Epithelial cell of esophagus (primary cell): ENCODE measurements around the gene ARCN1.
A peak's percentile ranks its signal among the peaks of the same experiment; 100 is the strongest.
"Not testable (repeated sequence)": the region's sequence is repeated elsewhere in the genome, so short reads cannot be mapped to it uniquely, and the experiment has no call there.

Experiments used
- DNase-seq: peaks from one replicate; pipeline ENCODE4 v3.0.0; 2010; ENCODE audit warnings: low read depth
- H3K4me3 ChIP-seq: 2 replicates; pipeline ENCODE4 v1.5.1; 2011; ENCODE audit warnings: mild to moderate bottlenecking, low read length, control low read depth
- CTCF ChIP-seq: IDR thresholded peaks from 2 replicates; pipeline ENCODE4 v1.5.1; 2011; ENCODE audit warnings: low read depth, mild to moderate bottlenecking, low read length, control low read depth, inconsistent platforms; ENCODE audit not compliant: insufficient read depth; ENCODE audit errors: missing control alignments

Gene ARCN1

GRCh38 chr11:118570787-118571186 lies 1.4 kb upstream of the ARCN1 start:
- no peak for DNase-seq
- no peak overlapping the region for H3K4me3 ChIP-seq
- no peak for TF ChIP-seq CTCF

- H3K4me3 ChIP-seq, result peak overlapping the region; percentile 90
- DNase-seq, result not testable (repeated sequence)
Measured at GRCh38 chr11:118571701-118572060, 528 bp upstream of the ARCN1 start.

- TF ChIP-seq CTCF, result no peak
- H3K4me3 ChIP-seq, result peak overlapping the region; percentile 90
- peak; percentile 62 for DNase-seq
Measured at GRCh38 chr11:118572981-118573550, 857 bp downstream of the ARCN1 start.

- DNase-seq, result no peak
- no peak for TF ChIP-seq CTCF
- no peak overlapping the region for H3K4me3 ChIP-seq
Measured at GRCh38 chr11:118574636-118575035, 2.4 kb downstream of the ARCN1 start.

GRCh38 chr11:118577995-118578394 lies 5.8 kb downstream of the ARCN1 start:
- DNase-seq, H3K4me3 ChIP-seq: not testable (repeated sequence)

GRCh38 chr11:118581057-118581456 lies 8.8 kb downstream of the ARCN1 start:
- DNase-seq, result no peak
- TF ChIP-seq CTCF, result no peak

GRCh38 chr11:118587952-118588351 lies 15.7 kb downstream of the ARCN1 start:
- no peak for DNase-seq
- TF ChIP-seq CTCF, result no peak
- H3K4me3 ChIP-seq, result no peak overlapping the region

More at GRCh38 chr11:118581057-118581456, 8.8 kb downstream of the ARCN1 start:
- no peak overlapping the region for H3K4me3 ChIP-seq

- no peak for TF ChIP-seq CTCF
- no peak overlapping the region for H3K4me3 ChIP-seq
- DNase-seq, result no peak
Measured at GRCh38 chr11:118592616-118593367, 20.6 kb downstream of the ARCN1 start.
